BLaER1 (cell line): ENCODE measurements around the gene OR4F15.

Experiments
- H3K27ac ChIP-seq: shearing (Covaris generic); formaldehyde crosslinking; 2 replicates; pipeline ENCODE4 v1.8.1; 2022
- H3K27me3 ChIP-seq: shearing (Covaris generic); formaldehyde crosslinking; 2 replicates; pipeline ENCODE4 v1.8.1; 2022
- H3K36me3 ChIP-seq: shearing (Covaris generic); formaldehyde crosslinking; 2 replicates; pipeline ENCODE4 v1.8.1; 2022
- H3K4me1 ChIP-seq: shearing (Covaris generic); formaldehyde crosslinking; 2 replicates; pipeline ENCODE4 v1.8.1; 2022
- H3K4me2 ChIP-seq: shearing (Covaris generic); formaldehyde crosslinking; 2 replicates; pipeline ENCODE4 v1.8.1; 2022
- H3K4me3 ChIP-seq: shearing (Covaris generic); formaldehyde crosslinking; 2 replicates; pipeline ENCODE4 v1.8.1; 2022
- H3K9ac ChIP-seq: shearing (Covaris generic); formaldehyde crosslinking; 2 replicates; pipeline ENCODE4 v1.8.1; 2022
- H3K9me3 ChIP-seq: shearing (Covaris generic); formaldehyde crosslinking; 2 replicates; pipeline ENCODE4 v1.8.1; 2022
- H4K20me1 ChIP-seq: shearing (Covaris generic); formaldehyde crosslinking; 2 replicates; pipeline ENCODE4 v1.8.1; 2022
- Cebpa-rat ChIP-seq: shearing (Covaris generic); IDR thresholded peaks from 2 replicates; pipeline ENCODE4 v1.8.1; 2022

OR4F15 gene

DNA sequence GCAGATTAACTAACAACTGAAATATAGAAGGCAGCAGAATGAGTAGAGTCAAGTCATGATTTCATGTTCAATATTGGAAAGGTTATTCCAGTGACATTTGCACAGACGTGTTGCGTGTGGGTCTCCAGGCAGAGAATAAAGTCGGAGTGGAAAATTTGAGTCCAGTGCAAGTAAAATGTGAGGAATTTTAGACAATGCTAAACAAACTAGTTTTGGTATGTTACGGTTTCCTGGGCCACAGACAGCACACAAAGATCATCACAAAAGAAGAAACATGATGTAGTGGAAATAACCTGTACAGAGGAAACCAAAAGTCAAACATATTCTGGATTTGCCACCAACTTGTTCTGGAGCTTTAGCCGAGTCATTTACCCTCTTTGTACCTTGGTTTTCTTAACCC lies 8.3 kb upstream of the OR4F15 start:
- no peaks in the 10 kb centered on the region for H3K9me3 ChIP-seq
- no peaks in the 10 kb centered on the region for H3K27me3 ChIP-seq
- no peak overlapping the region for H3K27ac ChIP-seq

DNA sequence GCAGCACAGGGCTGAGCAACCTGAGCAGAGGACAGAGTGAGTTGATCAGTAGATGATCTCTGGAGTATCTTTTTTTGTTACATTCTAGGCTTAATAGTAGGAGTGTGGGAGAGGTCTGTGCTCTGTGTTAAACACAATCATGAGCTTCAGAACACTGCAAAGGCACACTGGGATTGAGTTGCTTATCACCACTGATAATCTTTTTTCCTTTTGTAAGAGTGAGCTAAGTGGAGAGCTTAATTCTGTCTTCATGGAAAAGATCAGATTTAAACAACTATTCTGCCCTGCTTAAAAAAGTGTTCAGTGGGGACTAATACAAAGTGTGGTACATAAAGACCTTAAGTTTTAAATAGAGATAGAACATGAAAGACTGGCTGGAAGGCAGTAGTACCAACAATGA lies 7.6 kb upstream of the OR4F15 start:
- Histone ChIP-seq H3K9me3 (no peaks in the 10 kb centered on the region), H3K27ac (no peak overlapping the region), H3K4me2 (no peak overlapping the region), H3K27me3 (no peaks in the 10 kb centered on the region), H4K20me1 (no peaks in the 10 kb centered on the region), H3K9ac (no peak overlapping the region), H3K4me3 (no peak overlapping the region), H3K4me1 (no peaks in the 10 kb centered on the region), H3K36me3 (no peaks in the 10 kb centered on the region)
- TF ChIP-seq Cebpa-rat: no peak

More for the DNA sequence above, 8.3 kb upstream of the OR4F15 start:
- no peaks in the 10 kb centered on the region for H3K4me1 ChIP-seq
- no peak overlapping the region for H3K9ac ChIP-seq
- no peaks in the 10 kb centered on the region for H4K20me1 ChIP-seq
- TF ChIP-seq Cebpa-rat: no peak
- H3K4me2 ChIP-seq: no peak overlapping the region
- no peak overlapping the region for H3K4me3 ChIP-seq
- no peaks in the 10 kb centered on the region for H3K36me3 ChIP-seq

DNA sequence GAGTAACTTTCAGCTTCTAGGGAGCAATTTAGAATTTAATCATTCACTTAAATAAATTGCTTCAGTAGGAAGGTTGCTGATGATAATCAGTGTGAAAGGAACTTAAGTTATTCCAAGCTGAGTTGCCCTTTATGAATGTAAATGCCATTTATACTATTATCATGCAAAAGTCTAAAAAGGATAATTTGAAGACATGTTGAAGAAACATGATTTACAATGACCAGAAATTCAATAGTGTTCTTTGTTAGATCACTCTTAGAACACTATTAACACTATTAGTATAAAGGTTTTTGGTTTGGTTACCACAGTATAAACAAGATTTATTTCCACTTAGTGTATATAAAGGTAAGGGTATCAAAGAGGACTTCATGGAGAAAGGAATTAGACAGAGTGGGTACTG lies 7.1 kb upstream of the OR4F15 start:
- Histone ChIP-seq H3K9me3 (no peaks in the 10 kb centered on the region), H3K27ac (no peak overlapping the region), H3K4me2 (no peak overlapping the region), H4K20me1 (no peaks in the 10 kb centered on the region), H3K4me1 (no peaks in the 10 kb centered on the region), H3K27me3 (no peaks in the 10 kb centered on the region), H3K9ac (no peak overlapping the region), H3K4me3 (no peak overlapping the region), H3K36me3 (no peaks in the 10 kb centered on the region)
- no peak for TF ChIP-seq Cebpa-rat

DNA sequence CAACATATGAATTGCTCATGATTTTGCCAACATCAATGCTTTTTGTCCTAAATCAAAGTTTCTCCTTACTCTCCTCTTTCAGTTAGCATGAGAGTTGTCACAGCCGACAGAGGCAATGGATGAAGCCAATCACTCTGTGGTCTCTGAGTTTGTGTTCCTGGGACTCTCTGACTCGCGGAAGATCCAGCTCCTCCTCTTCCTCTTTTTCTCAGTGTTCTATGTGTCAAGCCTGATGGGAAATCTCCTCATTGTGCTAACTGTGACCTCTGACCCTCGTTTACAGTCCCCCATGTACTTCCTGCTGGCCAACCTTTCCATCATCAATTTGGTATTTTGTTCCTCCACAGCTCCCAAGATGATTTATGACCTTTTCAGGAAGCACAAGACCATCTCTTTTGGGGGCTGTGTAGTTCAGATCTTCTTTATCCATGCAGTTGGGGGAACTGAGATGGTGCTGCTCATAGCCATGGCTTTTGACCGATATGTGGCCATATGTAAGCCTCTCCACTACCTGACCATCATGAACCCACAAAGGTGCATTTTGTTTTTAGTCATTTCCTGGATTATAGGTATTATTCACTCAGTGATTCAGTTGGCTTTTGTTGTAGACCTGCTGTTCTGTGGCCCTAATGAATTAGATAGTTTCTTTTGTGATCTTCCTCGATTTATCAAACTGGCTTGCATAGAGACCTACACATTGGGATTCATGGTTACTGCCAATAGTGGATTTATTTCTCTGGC lies 6.2 kb upstream of the OR4F15 start:
- Histone ChIP-seq H3K27ac (no peak overlapping the region), H4K20me1 (no peaks in the 10 kb centered on the region), H3K9ac (no peak overlapping the region), H3K36me3 (no peaks in the 10 kb centered on the region), H3K27me3 (no peaks in the 10 kb centered on the region), H3K4me1 (no peaks in the 10 kb centered on the region), H3K4me3 (no peak overlapping the region), H3K4me2 (no peak overlapping the region), H3K9me3 (no peaks in the 10 kb centered on the region)
- TF ChIP-seq Cebpa-rat: no peak

DNA sequence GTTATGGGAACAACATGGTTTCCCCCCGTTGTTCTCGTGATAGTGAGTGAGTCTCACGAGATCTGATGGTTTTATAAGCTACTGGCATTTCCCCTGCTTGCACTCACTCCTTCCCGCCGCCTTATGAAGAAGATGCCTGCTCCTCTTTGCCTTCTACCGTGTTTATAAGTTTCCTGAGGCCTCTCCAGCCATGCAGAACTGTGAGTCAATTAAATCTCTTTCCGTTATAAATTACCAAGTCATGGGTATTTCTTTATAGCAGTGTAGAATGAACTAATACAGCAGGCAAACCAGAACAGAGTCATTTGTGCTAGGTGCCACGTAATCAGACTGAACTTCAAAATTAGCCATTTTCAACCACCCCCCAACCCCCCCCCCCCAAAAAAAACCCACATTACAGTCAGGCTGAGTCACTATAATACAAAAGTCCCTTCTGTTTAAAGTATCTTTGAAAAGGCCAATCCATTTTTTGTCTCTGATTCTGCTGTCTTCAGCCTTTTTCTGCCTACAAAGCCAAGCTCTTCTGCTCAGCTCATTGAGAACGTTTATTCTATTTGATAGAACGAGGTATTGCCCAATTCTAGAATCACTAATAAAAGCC lies 4.6 kb upstream of the OR4F15 start:
- Histone ChIP-seq H3K36me3 (no peaks in the 10 kb centered on the region), H3K4me2 (no peak overlapping the region), H3K4me3 (no peak overlapping the region), H4K20me1 (no peaks in the 10 kb centered on the region), H3K9ac (no peak overlapping the region), H3K9me3 (no peaks in the 10 kb centered on the region), H3K27me3 (no peaks in the 10 kb centered on the region), H3K4me1 (no peaks in the 10 kb centered on the region), H3K27ac (no peak overlapping the region)
- no peak for TF ChIP-seq Cebpa-rat

DNA sequence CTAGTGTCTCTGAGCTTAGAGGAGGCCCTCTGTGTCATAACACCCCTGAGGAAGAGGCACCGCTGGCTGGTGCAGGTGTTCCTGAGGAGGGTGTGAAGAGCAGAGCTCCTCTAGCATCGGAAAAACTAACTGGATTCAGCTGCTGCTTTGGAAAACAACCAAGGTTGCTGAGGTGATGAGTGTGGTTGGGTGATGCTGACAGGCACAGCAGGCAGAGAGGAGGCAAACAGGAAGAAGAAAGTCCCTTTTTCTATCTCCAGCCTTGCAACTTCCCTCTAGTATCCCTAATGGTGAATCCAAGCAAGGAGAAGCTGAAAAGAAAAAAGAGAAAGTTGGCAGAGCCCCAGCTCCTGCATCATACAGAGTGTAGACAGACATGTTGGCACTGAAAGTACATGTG lies 3.8 kb upstream of the OR4F15 start:
- Histone ChIP-seq H3K4me1 (no peaks in the 10 kb centered on the region), H3K9me3 (no peaks in the 10 kb centered on the region), H3K27ac (no peak overlapping the region), H3K9ac (no peak overlapping the region), H3K4me3 (no peak overlapping the region), H4K20me1 (no peaks in the 10 kb centered on the region), H3K4me2 (no peak overlapping the region), H3K36me3 (no peaks in the 10 kb centered on the region), H3K27me3 (no peaks in the 10 kb centered on the region)
- TF ChIP-seq Cebpa-rat: no peak

DNA sequence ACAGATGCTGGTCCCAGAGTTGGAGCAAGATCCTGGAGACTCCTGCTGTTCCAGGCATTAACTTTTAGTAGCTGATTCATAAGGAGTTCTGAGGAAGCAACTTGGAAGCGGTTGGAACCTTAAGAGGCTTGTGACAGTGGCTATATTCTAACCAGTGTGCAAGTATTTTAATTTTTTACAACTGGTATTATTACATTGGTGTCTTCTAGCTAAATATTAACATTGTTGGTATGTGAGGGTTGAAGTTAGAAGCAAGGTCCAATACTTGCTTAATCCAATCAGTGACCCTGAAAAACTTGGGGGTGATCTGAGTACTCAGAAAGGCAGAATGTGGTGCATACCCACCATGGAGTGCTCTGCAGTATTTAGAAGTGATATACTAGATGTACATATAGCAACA lies 1.5 kb upstream of the OR4F15 start:
- no peaks in the 10 kb centered on the region for H3K27me3 ChIP-seq
- H3K4me3 ChIP-seq: no peak overlapping the region
- H3K36me3 ChIP-seq: no peaks in the 10 kb centered on the region
- H3K4me1 ChIP-seq: no peaks in the 10 kb centered on the region
- H3K27ac ChIP-seq: no peak overlapping the region
- no peak overlapping the region for H3K9ac ChIP-seq
- TF ChIP-seq Cebpa-rat: no peak
- no peak overlapping the region for H3K4me2 ChIP-seq
- no peaks in the 10 kb centered on the region for H3K9me3 ChIP-seq
- H4K20me1 ChIP-seq: no peaks in the 10 kb centered on the region

DNA sequence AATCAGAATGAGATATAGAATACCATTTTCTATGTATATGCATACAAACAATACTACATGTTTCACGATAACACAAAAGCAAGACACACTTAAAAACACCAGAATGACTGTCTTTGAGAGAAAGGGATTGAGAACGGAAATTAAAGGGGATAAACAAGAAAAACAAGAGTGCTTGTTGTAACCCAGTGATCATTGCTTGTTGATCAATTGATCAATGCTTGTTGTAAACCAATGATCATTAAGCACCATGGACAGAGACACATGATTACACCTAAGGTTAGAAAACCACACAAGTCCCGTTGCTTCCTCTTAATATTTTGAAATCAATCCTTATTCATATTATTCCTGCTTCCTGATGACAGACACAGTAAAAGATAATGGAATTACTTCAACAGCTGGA lies 1.1 kb upstream of the OR4F15 start:
- no peak overlapping the region for H3K27ac ChIP-seq
- H3K36me3 ChIP-seq: no peaks in the 10 kb centered on the region
- H3K9me3 ChIP-seq: no peaks in the 10 kb centered on the region
- no peaks in the 10 kb centered on the region for H4K20me1 ChIP-seq
- TF ChIP-seq Cebpa-rat: no peak
- no peak overlapping the region for H3K4me2 ChIP-seq
- no peak overlapping the region for H3K4me3 ChIP-seq
- no peaks in the 10 kb centered on the region for H3K27me3 ChIP-seq
- no peak overlapping the region for H3K9ac ChIP-seq
- H3K4me1 ChIP-seq: no peaks in the 10 kb centered on the region

DNA sequence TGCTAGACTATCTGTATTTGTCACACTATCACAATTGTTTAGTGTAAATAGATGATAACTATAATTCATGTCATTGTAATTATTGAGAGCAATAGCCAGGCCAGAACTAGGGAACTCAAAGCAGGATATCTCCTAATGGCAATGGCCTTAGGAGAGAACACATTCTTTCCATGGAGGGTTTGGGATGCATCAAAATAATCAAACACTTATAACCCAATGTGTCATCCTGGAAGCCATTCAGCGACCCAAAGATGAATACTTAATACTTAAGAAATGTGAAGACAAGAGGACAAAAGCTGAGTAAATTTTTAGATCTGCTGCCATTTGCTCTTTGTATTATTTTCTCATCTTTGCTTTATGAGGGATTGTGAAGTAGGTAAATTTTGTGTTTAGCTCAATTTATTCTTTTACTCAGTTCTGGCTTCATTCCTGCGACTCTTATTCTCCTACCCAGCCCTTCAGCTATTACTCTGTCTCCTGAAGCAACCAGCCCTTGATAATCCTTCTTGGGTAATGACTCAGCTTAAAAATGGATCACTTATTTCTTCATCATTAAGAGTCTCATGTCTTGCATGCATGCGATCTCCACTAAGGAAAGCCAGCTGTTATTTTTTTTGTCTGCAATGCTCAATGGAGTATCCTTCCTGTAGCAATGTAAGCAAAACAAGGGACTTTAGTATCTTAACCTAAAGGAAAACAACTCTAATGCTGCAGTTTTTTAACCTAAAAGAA lies 2.0 kb downstream of the OR4F15 start:
- Histone ChIP-seq H3K4me3 (no peak overlapping the region), H3K36me3 (no peaks in the 10 kb centered on the region), H3K4me1 (no peaks in the 10 kb centered on the region), H3K4me2 (no peak overlapping the region), H3K27ac (no peak overlapping the region), H3K27me3 (no peaks in the 10 kb centered on the region), H4K20me1 (no peaks in the 10 kb centered on the region), H3K9me3 (no peaks in the 10 kb centered on the region), H3K9ac (no peak overlapping the region)
- TF ChIP-seq Cebpa-rat: no peak

DNA sequence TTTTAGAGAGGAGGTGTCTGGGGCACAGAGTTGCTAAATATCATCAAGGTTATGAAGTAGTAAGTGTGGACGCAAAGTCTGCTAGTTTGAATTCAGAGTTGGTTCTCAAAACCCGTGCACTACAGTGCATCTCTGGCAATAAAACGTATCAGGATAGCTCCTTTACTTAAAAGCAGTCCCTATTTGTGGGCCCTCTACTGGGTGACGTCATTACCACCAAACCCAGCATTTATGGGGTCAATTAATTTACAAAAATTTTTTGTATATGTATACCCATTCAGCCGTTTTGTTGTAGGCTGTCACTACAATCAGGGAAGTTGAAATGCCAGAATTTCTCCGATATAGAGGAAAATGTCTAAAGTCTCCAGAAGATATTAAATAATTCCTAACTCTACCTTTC lies 8.8 kb downstream of the OR4F15 start:
- no peaks in the 10 kb centered on the region for H3K27me3 ChIP-seq
- H3K9ac ChIP-seq: no peak overlapping the region
- no peak for TF ChIP-seq Cebpa-rat
- no peaks in the 10 kb centered on the region for H3K36me3 ChIP-seq
- no peaks in the 10 kb centered on the region for H4K20me1 ChIP-seq
- H3K4me1 ChIP-seq: no peaks in the 10 kb centered on the region
- H3K4me3 ChIP-seq: no peak overlapping the region
- no peak overlapping the region for H3K4me2 ChIP-seq
- 0 out of 2 replicates have a peak, but pooled peaks cover 4% of the 10 kb centered on the region for H3K9me3 ChIP-seq
- no peak overlapping the region for H3K27ac ChIP-seq
